Measurements from ENCODE around the gene VIP.

Gene VIP

GRCh38 chr6:152804150-152804549 is 53.6 kb downstream of the VIP start:
- H3K9me3 ChIP-seq (ENCODE audit: insufficient read depth, low read depth, low read length): no peaks in the 10 kb centered on the region
- no peak overlapping the region for H3K4me3 ChIP-seq (ENCODE audit: low read length, poor library complexity, severe bottlenecking)
- no peak overlapping the region for H3K9ac ChIP-seq (ENCODE audit: low read depth, low read length, poor library complexity, severe bottlenecking)
- H3K4me1 ChIP-seq (ENCODE audit: insufficient read depth, low read length, poor library complexity, severe bottlenecking): no peaks in the 10 kb centered on the region
- H3K79me2 ChIP-seq (ENCODE audit: insufficient read depth, low read length): no peaks in the 10 kb centered on the region
- no peak overlapping the region for H3K4me2 ChIP-seq (ENCODE audit: low read depth, low read length, poor library complexity, severe bottlenecking)
- no peaks in the 10 kb centered on the region for H3K9me2 ChIP-seq (replicated peaks; ENCODE audit: low read depth, low read length)
- H4K20me1 ChIP-seq (ENCODE audit: insufficient read depth, low read length, poor library complexity, severe bottlenecking): no peaks in the 10 kb centered on the region
- TF ChIP-seq CTCF (conservative IDR thresholded peaks at IDR 0.05; ENCODE audit: low read length) (no peak), EZH2phosphoT487 (IDR thresholded peaks at IDR 0.05; ENCODE audit: borderline replicate concordance) (no peak)
- no peaks in the 10 kb centered on the region for H3K27me3 ChIP-seq (ENCODE audit: insufficient read depth, low read length, poor library complexity, severe bottlenecking)
- H2AFZ ChIP-seq (ENCODE audit: low read length): no peak overlapping the region
- H3K36me3 ChIP-seq (ENCODE audit: insufficient read depth, low read length): no peaks in the 10 kb centered on the region
- no peaks in the 10 kb centered on the region for H3F3A ChIP-seq (ENCODE audit: low read depth)

All from Loucy (cell line).